Activated CD8-positive, alpha-beta memory T cell treated with anti-CD3 and anti-CD28 coated beads, Interleukin-2, amount 50 U/mL, for 4 hours (primary cell): Measurements from ENCODE around the gene SKIDA1.
A peak's percentile ranks its signal among the peaks of the same experiment; 100 is the strongest.

Experiments used
- DNase-seq: peaks from one replicate; pipeline ENCODE4 v3.0.0-alpha.2; 2020

SKIDA1 gene

GRCh38 chr10:21499701-21500577 lies 25.5 kb downstream of the SKIDA1 start:
- DNase-seq: no peak

- DNase-seq: no peak
These were observed 26.5 kb downstream of the SKIDA1 start for GRCh38 chr10:21498986-21499385.

- DNase-seq: no peak
These were observed 27.1 kb downstream of the SKIDA1 start for GRCh38 chr10:21498377-21498776.

- DNase-seq: no peak
These were observed 28.2 kb downstream of the SKIDA1 start for GRCh38 chr10:21497177-21497807.

- peak; percentile 57 for DNase-seq
These were observed 28.9 kb downstream of the SKIDA1 start for GRCh38 chr10:21496343-21497176.

- DNase-seq: peak; percentile 89
These were observed 29.6 kb downstream of the SKIDA1 start for GRCh38 chr10:21495752-21496342.

GRCh38 chr10:21495002-21495751 lies 30.3 kb downstream of the SKIDA1 start:
- DNase-seq: no peak

- no peak for DNase-seq
These were observed 31.1 kb downstream of the SKIDA1 start for GRCh38 chr10:21494191-21495001.

GRCh38 chr10:21493784-21494183 lies 31.7 kb downstream of the SKIDA1 start:
- DNase-seq: no peak

- DNase-seq: no peak
These were observed 33.1 kb downstream of the SKIDA1 start for GRCh38 chr10:21492421-21492820.

GRCh38 chr10:21490711-21491105 lies 34.8 kb downstream of the SKIDA1 start:
- DNase-seq: no peak

- no peak for DNase-seq
These were observed 35.3 kb downstream of the SKIDA1 start for GRCh38 chr10:21490028-21490710.

- DNase-seq: no peak
These were observed 36.5 kb downstream of the SKIDA1 start for GRCh38 chr10:21488957-21489446.

- DNase-seq: no peak
These were observed 37.1 kb downstream of the SKIDA1 start for GRCh38 chr10:21488246-21488956.

- no peak for DNase-seq
These were observed 37.9 kb downstream of the SKIDA1 start for GRCh38 chr10:21487416-21488180.

GRCh38 chr10:21482821-21483220 lies 42.7 kb downstream of the SKIDA1 start:
- no peak for DNase-seq

- DNase-seq: no peak
These were observed 44.1 kb downstream of the SKIDA1 start for GRCh38 chr10:21481407-21481806.

- no peak for DNase-seq
These were observed 45.7 kb downstream of the SKIDA1 start for GRCh38 chr10:21479570-21480315.
